GM12873 (cell line): ENCODE results near the gene KCMF1.

Experiments used
- CTCF ChIP-seq: IDR thresholded peaks from 2 replicates; pipeline ENCODE4 v1.5.1; 2012; ENCODE audit warnings: low read depth, mild to moderate bottlenecking, moderate library complexity, low read length, control low read depth; ENCODE audit not compliant: insufficient read depth; ENCODE audit errors: missing control alignments

KCMF1 gene

GRCh38 chr2:85017411-85018048 lies 46.6 kb downstream of the KCMF1 start:
- no peak for TF ChIP-seq CTCF

- TF ChIP-seq CTCF = no peak
Measured at GRCh38 chr2:85018049-85018447, 47.1 kb downstream of the KCMF1 start.

- TF ChIP-seq CTCF = no peak
Measured at GRCh38 chr2:85019121-85019520, 48.2 kb downstream of the KCMF1 start.

GRCh38 chr2:85022232-85022631 lies 51.3 kb downstream of the KCMF1 start:
- no peak for TF ChIP-seq CTCF

- no peak for TF ChIP-seq CTCF
Measured at GRCh38 chr2:85024372-85025047, 53.5 kb downstream of the KCMF1 start.

GRCh38 chr2:85032621-85033020 lies 61.7 kb downstream of the KCMF1 start:
- TF ChIP-seq CTCF = no peak

- TF ChIP-seq CTCF = no peak
Measured at GRCh38 chr2:85033388-85033787, 62.4 kb downstream of the KCMF1 start.
